Measurements from ENCODE around the gene DSPP. TPM values are rescaled to one million over a fixed set of nuclear protein-coding genes. Genes with fewer than 3 reads are reported as not detected.

The DSPP gene
- not detected for total RNA-seq

GRCh38 chr4:87608229-87608628 lies at the start of gene DSPP:
TSS of gene DSPP (plus strand) at chr4:87608529. CDS start at chr4:87610909, 2,380 bp downstream.

GRCh38 chr4:87649980-87650379 lies 41.7 kb downstream of the DSPP start, which contains the start of gene DMP1:
TSS of gene DMP1 (plus strand) at chr4:87650280. CDS start at chr4:87656493, 6,213 bp downstream.

Other genes starting within 250 kb of the DSPP start
- gene HSD17B11, start 217.3 kb upstream of the DSPP start, total RNA-seq: 10 to 100 TPM; 42.5 TPM
- 1 to 10 TPM; 8.9 to 9.2 TPM for gene NUDT9, start 186.0 kb upstream of the DSPP start, total RNA-seq
- not detected for gene SPARCL1, start 79.2 kb upstream of the DSPP start, total RNA-seq
- gene DMP1, start 41.8 kb downstream of the DSPP start, total RNA-seq: not detected
- gene IBSP, start 191.0 kb downstream of the DSPP start, total RNA-seq: not detected
- not detected for gene MEPE, start 224.4 kb downstream of the DSPP start, total RNA-seq